PFSK-1 (cell line): Measurements from ENCODE around the gene TNNT3.

Experiments used
- FOXP2 ChIP-seq: optimal IDR thresholded peaks from 2 replicates; pipeline ENCODE3; 2011; ENCODE audit warnings: borderline replicate concordance, control low read depth, inconsistent platforms; ENCODE audit not compliant: insufficient read depth; ENCODE audit errors: extremely low read length, extremely low read depth
- POLR2AphosphoS5 ChIP-seq: IDR thresholded peaks from 2 replicates; pipeline ENCODE4 v1.6.1; 2012; ENCODE audit warnings: low read depth, mild to moderate bottlenecking, control low read depth, low read length, moderate library complexity
- REST ChIP-seq, 2 experiments: IDR thresholded peaks; 2 replicates each; pipeline versions ENCODE4 v1.6.1 to v1.8.0; 2011 to 2012; ENCODE audit warnings: low read depth in 2 of 2, low read length in 2 of 2, control low read depth in 1 of 2, inconsistent platforms in 1 of 2, mild to moderate bottlenecking in 1 of 2, moderate library complexity in 1 of 2; ENCODE audit not compliant: insufficient read depth in 1 of 2
- SIN3A ChIP-seq: IDR thresholded peaks from 2 replicates; pipeline ENCODE4 v1.6.1; 2012; ENCODE audit warnings: mild to moderate bottlenecking, low read length, moderate library complexity, borderline replicate concordance; ENCODE audit not compliant: insufficient read depth
- TAF1 ChIP-seq: IDR thresholded peaks from 2 replicates; pipeline ENCODE4 v1.6.1; 2012; ENCODE audit warnings: low read length, control low read depth, borderline replicate concordance; ENCODE audit not compliant: insufficient read depth

The TNNT3 gene

GRCh38 chr11:1889941-1890855, 29.3 kb upstream of the TNNT3 start:
- TF ChIP-seq FOXP2, result no peak
- no peak for TF ChIP-seq TAF1
- no peak for TF ChIP-seq REST (IDR thresholded peaks at IDR 0.05; ENCODE audit: insufficient read depth in 1 of 2, low read depth in 2 of 2, low read length in 2 of 2)
- TF ChIP-seq POLR2AphosphoS5, result no peak
- no peak for TF ChIP-seq SIN3A

GRCh38 chr11:1890856-1891830, 28.4 kb upstream of the TNNT3 start:
- TF ChIP-seq SIN3A (no peak), FOXP2 (no peak), POLR2AphosphoS5 (peak; percentile 17; the same call in 1 of the 2 replicates), TAF1 (no peak), REST (IDR thresholded peaks at IDR 0.05; ENCODE audit: insufficient read depth in 1 of 2, low read depth in 2 of 2, low read length in 2 of 2) (no peak)

- TF ChIP-seq REST (IDR thresholded peaks at IDR 0.05; ENCODE audit: insufficient read depth in 1 of 2, low read depth in 2 of 2, low read length in 2 of 2), result no peak
- TF ChIP-seq SIN3A, result no peak
- TF ChIP-seq TAF1, result no peak
- TF ChIP-seq FOXP2, result no peak
- no peak for TF ChIP-seq POLR2AphosphoS5
Observed at GRCh38 chr11:1891831-1892115, 27.7 kb upstream of the TNNT3 start, which contains the start of gene PRR33. TSS of gene PRR33 (minus strand) at chr11:1891895. CDS start at chr11:1890584, 1,311 bp downstream.

GRCh38 chr11:1892116-1892515, 27.4 kb upstream of the TNNT3 start:
- TF ChIP-seq SIN3A (no peak), POLR2AphosphoS5 (no peak), FOXP2 (no peak), REST (IDR thresholded peaks at IDR 0.05; ENCODE audit: insufficient read depth in 1 of 2, low read depth in 2 of 2, low read length in 2 of 2) (no peak), TAF1 (no peak)
